WERI-Rb-1 (cell line): ENCODE data around the gene SEMA7A.

Experiments
- DNase-seq: peaks from one replicate; pipeline ENCODE4 v3.0.0-alpha.2; 2020
- H3K27ac ChIP-seq: fragments of 250-450 bp; sonication (Bioruptor Pico); 2 replicates; pipeline ENCODE4 v1.5.1; 2020; ENCODE audit warnings: mild to moderate bottlenecking, moderate library complexity
- H3K27me3 ChIP-seq: fragments of 250-450 bp; sonication (Bioruptor Pico); 2 replicates; pipeline ENCODE4 v1.5.1; 2021; ENCODE audit warnings: mild to moderate bottlenecking, low read depth, moderate library complexity; ENCODE audit not compliant: insufficient read depth, severe bottlenecking
- H3K36me3 ChIP-seq: fragments of 250-450 bp; sonication (Bioruptor Pico); 2 replicates; pipeline ENCODE4 v1.5.1; 2020; ENCODE audit warnings: mild to moderate bottlenecking, moderate library complexity
- H3K4me3 ChIP-seq: 2 replicates; pipeline ENCODE4 v1.5.1; 2011; ENCODE audit warnings: low read depth, mild to moderate bottlenecking, control low read depth, low read length
- H3K9me3 ChIP-seq: fragments of 250-450 bp; sonication (Bioruptor Pico); 2 replicates; pipeline ENCODE4 v1.5.1; 2021; ENCODE audit warnings: mild to moderate bottlenecking, moderate library complexity; ENCODE audit not compliant: severe bottlenecking
- CTCF ChIP-seq: IDR thresholded peaks from 2 replicates; pipeline ENCODE4 v1.5.1; 2011; ENCODE audit warnings: low read depth, mild to moderate bottlenecking, control low read depth, inconsistent platforms, low read length

Gene SEMA7A

GRCh38 chr15:74453925-74454763 lies 20.4 kb upstream of the SEMA7A start:
- DNase-seq, result no peak
- peaks cover 27% of the 10 kb centered on the region for H3K36me3 ChIP-seq
- H3K27ac ChIP-seq, result no peak overlapping the region
- TF ChIP-seq CTCF, result no peak
- H3K27me3 ChIP-seq, result no peaks in the 10 kb centered on the region
- H3K4me3 ChIP-seq, result no peak overlapping the region
- no peaks in the 10 kb centered on the region for H3K9me3 ChIP-seq

GRCh38 chr15:74451861-74452835 lies 18.4 kb upstream of the SEMA7A start:
- H3K27me3 ChIP-seq, result no peaks in the 10 kb centered on the region
- no peak overlapping the region for H3K27ac ChIP-seq
- H3K9me3 ChIP-seq, result no peaks in the 10 kb centered on the region
- DNase-seq, result no peak
- no peak overlapping the region for H3K4me3 ChIP-seq
- no peak for TF ChIP-seq CTCF
- H3K36me3 ChIP-seq, result peaks cover 37% of the 10 kb centered on the region

- no peaks in the 10 kb centered on the region for H3K27me3 ChIP-seq
- peaks cover 37% of the 10 kb centered on the region for H3K36me3 ChIP-seq
- H3K4me3 ChIP-seq, result no peak overlapping the region
- no peak for TF ChIP-seq CTCF
- DNase-seq, result no peak
- no peak overlapping the region for H3K27ac ChIP-seq
- H3K9me3 ChIP-seq, result no peaks in the 10 kb centered on the region
Measured at GRCh38 chr15:74451322-74451721, 17.6 kb upstream of the SEMA7A start.

- Histone ChIP-seq H3K4me3 (no peak overlapping the region), H3K27ac (no peak overlapping the region), H3K27me3 (no peaks in the 10 kb centered on the region), H3K36me3 (peaks cover 35% of the 10 kb centered on the region), H3K9me3 (no peaks in the 10 kb centered on the region)
- no peak for DNase-seq
- no peak for TF ChIP-seq CTCF
Measured at GRCh38 chr15:74449643-74450205, 16.0 kb upstream of the SEMA7A start.

- no peak overlapping the region for H3K4me3 ChIP-seq
- no peak overlapping the region for H3K27ac ChIP-seq
- H3K27me3 ChIP-seq, result no peaks in the 10 kb centered on the region
- no peak for TF ChIP-seq CTCF
- no peaks in the 10 kb centered on the region for H3K9me3 ChIP-seq
- DNase-seq, result no peak
- peaks cover 30% of the 10 kb centered on the region for H3K36me3 ChIP-seq
Measured at GRCh38 chr15:74449095-74449494, 15.3 kb upstream of the SEMA7A start.
